Esophagus muscularis mucosa (tissue), 3 donors: ENCODE results near the gene CDC37L1.

Experiments used
- CTCF ChIP-seq, 3 experiments: fragments of 200-600 bp in 2 of 3; fragments of 450-650 bp in 1 of 3; sonication (generic) in 2 of 3; IDR thresholded peaks; one replicate each; pipeline ENCODE4 v1.5.1; 2017 to 2019; ENCODE audit warnings: antibody characterized with exemption in 3 of 3, mild to moderate bottlenecking in 2 of 3, moderate library complexity in 1 of 3
- POLR2A ChIP-seq: fragments of 450-650 bp; IDR thresholded peaks from one replicate; pipeline ENCODE4 v1.6.1; 2017; ENCODE audit warnings: antibody characterized with exemption, moderate library complexity, mild to moderate bottlenecking, low read depth
- POLR2AphosphoS5 ChIP-seq, 2 donors: sonication (generic); formaldehyde crosslinking; IDR thresholded peaks; one replicate each; pipeline ENCODE4 v1.6.1; 2017; ENCODE audit warnings: antibody characterized with exemption in 2 of 2

- TF ChIP-seq CTCF (IDR thresholded peaks at IDR 0.05), result no peak
- no peak for TF ChIP-seq POLR2AphosphoS5 (IDR thresholded peaks at IDR 0.05)
- no peak for TF ChIP-seq POLR2A
Observed at GRCh38 chr9:4746278-4747030, 67.1 kb downstream of the CDC37L1 start.
